ENCODE results near the gene FYTTD1.

DNA sequence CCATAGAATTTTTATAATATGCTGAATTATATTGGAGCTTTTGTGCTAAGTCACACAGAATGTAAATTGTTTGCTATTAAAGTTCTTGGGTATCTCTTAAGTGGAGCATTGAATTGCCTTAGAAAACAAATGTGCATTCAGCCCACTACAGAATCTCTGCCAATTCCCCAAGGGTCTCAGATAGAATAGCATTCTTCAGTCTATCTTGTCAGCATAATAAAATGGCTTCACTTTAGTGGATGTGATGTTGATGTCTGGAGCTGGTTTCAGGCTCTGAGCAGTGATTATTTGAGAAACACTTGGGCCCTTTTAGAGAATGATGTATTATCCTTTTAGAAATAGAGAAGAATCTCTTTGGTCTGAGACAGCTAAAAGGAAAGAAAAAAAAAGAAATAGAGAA, 86.6 kb downstream of the FYTTD1 start:
- TF ChIP-seq, protein P1, sequence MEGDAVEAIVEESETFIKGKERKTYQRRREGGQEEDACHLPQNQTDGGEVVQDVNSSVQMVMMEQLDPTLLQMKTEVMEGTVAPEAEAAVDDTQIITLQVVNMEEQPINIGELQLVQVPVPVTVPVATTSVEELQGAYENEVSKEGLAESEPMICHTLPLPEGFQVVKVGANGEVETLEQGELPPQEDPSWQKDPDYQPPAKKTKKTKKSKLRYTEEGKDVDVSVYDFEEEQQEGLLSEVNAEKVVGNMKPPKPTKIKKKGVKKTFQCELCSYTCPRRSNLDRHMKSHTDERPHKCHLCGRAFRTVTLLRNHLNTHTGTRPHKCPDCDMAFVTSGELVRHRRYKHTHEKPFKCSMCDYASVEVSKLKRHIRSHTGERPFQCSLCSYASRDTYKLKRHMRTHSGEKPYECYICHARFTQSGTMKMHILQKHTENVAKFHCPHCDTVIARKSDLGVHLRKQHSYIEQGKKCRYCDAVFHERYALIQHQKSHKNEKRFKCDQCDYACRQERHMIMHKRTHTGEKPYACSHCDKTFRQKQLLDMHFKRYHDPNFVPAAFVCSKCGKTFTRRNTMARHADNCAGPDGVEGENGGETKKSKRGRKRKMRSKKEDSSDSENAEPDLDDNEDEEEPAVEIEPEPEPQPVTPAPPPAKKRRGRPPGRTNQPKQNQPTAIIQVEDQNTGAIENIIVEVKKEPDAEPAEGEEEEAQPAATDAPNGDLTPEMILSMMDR (IDR thresholded peaks at IDR 0.05; ENCODE audit: low read depth, low read length), result no peak
- TF ChIP-seq POLR2A (IDR thresholded peaks at IDR 0.05; ENCODE audit: extremely low read depth, insufficient read length) (no peak), MYC (IDR thresholded peaks at IDR 0.05; ENCODE audit: low read depth, low read length) (no peak)
- TF ChIP-seq, protein P2, sequence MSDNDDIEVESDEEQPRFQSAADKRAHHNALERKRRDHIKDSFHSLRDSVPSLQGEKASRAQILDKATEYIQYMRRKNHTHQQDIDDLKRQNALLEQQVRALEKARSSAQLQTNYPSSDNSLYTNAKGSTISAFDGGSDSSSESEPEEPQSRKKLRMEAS (IDR thresholded peaks at IDR 0.05; ENCODE audit: low read depth, low read length), result no peak
